Measurements from ENCODE around the gene L1CAM.

GRCh38 chrX:153880440-153880815 lies 5.5 kb downstream of the L1CAM start:
- no peak for TF ChIP-seq EZH2 (IDR thresholded peaks at IDR 0.05)
- no peak for TF ChIP-seq POLR2AphosphoS5 (IDR thresholded peaks at IDR 0.05; ENCODE audit: borderline replicate concordance, low read depth, low read length)
- no peak for TF ChIP-seq FOXP2 (optimal IDR thresholded peaks at IDR 0.05; ENCODE audit: control extremely low read depth, extremely low read length, insufficient read depth)

Measured in SK-N-MC (cell line).